GM12891 (cell line): Measurements from ENCODE around the gene SHLD1.

ENCODE experiments used
- DNase-seq: peaks from one replicate; pipeline ENCODE4 v3.0.0; 2011; ENCODE audit warnings: low spot score; ENCODE audit not compliant: insufficient read length
- FAIRE-seq: peaks from 2 replicates; lab custom pipeline; 2011; peaks lifted over from hg19 to GRCh38; lab: Jason Lieb, UNC
- PAX5 ChIP-seq: IDR thresholded peaks from 2 replicates; pipeline ENCODE4 v1.6.1; 2011; ENCODE audit warnings: low read length, moderate library complexity, mild to moderate bottlenecking; ENCODE audit not compliant: insufficient read depth, severe bottlenecking
- POLR2A ChIP-seq: IDR thresholded peaks from 2 replicates; pipeline ENCODE4 v1.6.1; 2011; ENCODE audit warnings: low read depth, low read length, control low read depth
- POLR2AphosphoS5 ChIP-seq: IDR thresholded peaks from 2 replicates; pipeline ENCODE4 v1.6.1; 2011; ENCODE audit warnings: low read depth, low read length, control low read depth
- POU2F2 ChIP-seq: IDR thresholded peaks from 2 replicates; pipeline ENCODE4 v1.6.1; 2011; ENCODE audit warnings: low read depth, mild to moderate bottlenecking, control low read depth, low read length, moderate library complexity
- SPI1 ChIP-seq: IDR thresholded peaks from 2 replicates; pipeline ENCODE4 v1.6.1; 2011; ENCODE audit warnings: low read depth, low read length, control low read depth
- TAF1 ChIP-seq: IDR thresholded peaks from 2 replicates; pipeline ENCODE4 v1.6.1; 2011; ENCODE audit warnings: low read depth, low read length, control low read depth

The SHLD1 gene

DNA sequence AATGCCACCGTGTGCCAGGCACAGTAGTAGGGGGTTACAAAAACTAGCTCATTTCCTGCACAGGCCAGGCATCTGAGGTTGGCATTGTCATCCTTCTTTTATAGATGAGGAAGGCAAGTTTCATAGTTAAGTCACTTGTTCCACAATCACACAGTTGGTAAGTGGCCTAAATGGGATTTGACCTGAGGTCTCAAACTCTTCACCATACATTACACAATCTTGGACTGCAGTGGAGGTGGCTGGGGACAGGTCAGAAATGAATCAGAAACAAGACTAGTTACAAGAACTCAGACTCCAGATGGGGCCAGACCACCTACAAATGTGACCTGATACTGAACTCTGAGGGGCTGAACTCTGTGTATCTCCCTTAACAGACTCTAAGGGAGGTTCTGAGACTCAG is 150.7 kb downstream of the SHLD1 start:
- no peak for FAIRE-seq
- no peak for DNase-seq
- TF ChIP-seq POU2F2 (no peak), POLR2A (no peak), PAX5 (no peak), TAF1 (no peak), SPI1 (no peak)

DNA sequence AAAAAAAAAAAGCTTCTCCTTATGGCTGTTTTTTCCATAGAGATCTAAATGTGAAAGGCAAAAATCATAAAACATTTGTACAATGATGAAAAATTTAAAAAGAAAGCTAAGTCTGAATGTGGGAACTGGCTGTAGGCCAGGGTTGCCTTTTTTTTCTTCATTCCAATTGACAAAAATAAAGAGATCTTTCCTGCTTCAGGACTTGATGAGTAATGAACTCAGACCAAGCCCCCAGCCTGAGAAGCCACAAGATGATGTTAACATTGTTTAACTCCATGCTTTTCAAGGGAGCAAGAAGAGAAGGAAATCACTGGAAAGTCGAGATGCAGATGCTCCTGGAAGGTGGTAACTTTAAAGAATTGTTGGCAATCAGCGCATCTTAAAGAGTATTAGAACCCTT is 158.8 kb downstream of the SHLD1 start:
- FAIRE-seq (no peak), DNase-seq (no peak)
- TF ChIP-seq POLR2AphosphoS5 = no peak
- no peak for TF ChIP-seq POLR2A
- TF ChIP-seq POU2F2 = no peak
- no peak for TF ChIP-seq TAF1
- no peak for TF ChIP-seq PAX5
- TF ChIP-seq SPI1 = no peak

DNA sequence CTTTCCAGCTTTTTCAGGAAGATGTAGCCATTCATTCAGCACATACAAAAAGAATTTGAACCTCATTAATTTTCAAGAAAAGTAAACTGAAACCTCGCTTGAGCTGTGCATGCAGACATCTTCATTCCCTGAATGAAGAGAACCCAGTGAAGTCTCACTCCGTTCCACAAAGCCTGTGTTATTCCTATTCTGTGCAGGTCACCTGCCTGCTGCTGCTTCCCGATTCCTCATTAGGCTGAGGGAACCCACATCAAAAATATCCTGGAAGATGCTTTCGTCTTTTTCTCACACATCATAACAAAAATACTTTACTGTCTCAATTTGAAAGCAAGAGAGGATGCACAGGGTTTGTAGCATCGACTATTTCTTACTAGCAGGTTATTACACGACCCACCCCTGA is 160.0 kb downstream of the SHLD1 start:
- FAIRE-seq (no peak), DNase-seq (no peak)
- TF ChIP-seq POLR2A (no peak), SPI1 (no peak), POLR2AphosphoS5 (no peak), PAX5 (no peak), TAF1 (no peak), POU2F2 (no peak)

DNA sequence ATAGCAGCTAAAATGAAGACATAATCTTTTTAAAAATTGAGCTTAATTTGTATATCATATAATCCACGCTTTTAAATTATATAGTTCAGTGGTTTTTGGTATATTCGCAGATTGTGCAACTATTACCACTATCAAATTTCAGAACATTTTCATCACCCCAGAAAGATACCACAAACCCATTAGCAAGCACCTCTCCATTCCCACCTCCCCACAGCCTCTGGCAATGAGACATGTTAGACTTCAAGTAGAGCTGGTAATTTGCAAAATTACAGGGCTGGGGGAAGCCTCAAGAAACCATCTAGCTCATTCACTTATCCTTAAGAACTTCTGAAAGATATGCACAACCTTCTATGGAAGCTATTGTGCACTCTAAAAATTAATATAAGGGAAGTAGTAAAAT is 163.0 kb downstream of the SHLD1 start:
- DNase-seq = no peak
- no peak for FAIRE-seq
- TF ChIP-seq TAF1 (no peak), POLR2AphosphoS5 (no peak), PAX5 (no peak), SPI1 (no peak)
